B cell (primary cell): ENCODE measurements around the gene TM4SF5. TPM values are rescaled to one million over a fixed set of nuclear protein-coding genes. Genes with fewer than 3 reads are reported as not detected.

Experiments
- ATAC-seq: fragments of 200-7000 bp; cut with Tn5 transposase; one replicate; pipeline ENCODE4 v1.10.0; 2021; ENCODE audit warnings: low read depth, mild to moderate bottlenecking, moderate number of reproducible peaks, moderate library complexity
- CTCF ChIA-PET: fragments of 350-600 bp; sonication (Branson Sonifier 250); formaldehyde crosslinking; loops from one replicate; lab custom pipeline; 2021; ENCODE audit warnings: antibody characterized with exemption, inconsistent platforms; lab: Charles Lee
- POLR2A ChIA-PET: fragments of 350-600 bp; sonication (Branson Sonifier 250); formaldehyde crosslinking; loops from one replicate; lab custom pipeline; 2021; ENCODE audit warnings: antibody characterized with exemption; lab: Charles Lee
- DNase-seq: peaks from one replicate; pipeline ENCODE4 v3.0.0; 2013
- H2AFZ ChIP-seq: 2 replicates; pipeline ENCODE4 v1.6.1; 2012; ENCODE audit warnings: mild to moderate bottlenecking, low read depth, low read length; ENCODE audit not compliant: insufficient read depth, poor library complexity, severe bottlenecking
- H3K27ac ChIP-seq, 2 donors: 1 replicate in 1 of 2; 2 replicates in 1 of 2; pipeline ENCODE4 v1.5.1; 2012 to 2013; ENCODE audit warnings: low read length in 2 of 2, mild to moderate bottlenecking in 2 of 2, moderate library complexity in 1 of 2
- H3K27me3 ChIP-seq, 4 experiments: fragments of 200-600 bp in 1 of 4; sonication (generic) in 1 of 4; replicated peaks in 1 of 4; 1 replicate in 2 of 4; 2 replicates in 2 of 4; pipeline versions ENCODE4 v1.6.1 to v1.7.0; 2013 to 2016; ENCODE audit warnings: low read length in 3 of 4, mild to moderate bottlenecking in 2 of 4, mixed read lengths in 1 of 4, moderate library complexity in 1 of 4; ENCODE audit not compliant: insufficient read depth in 4 of 4, control insufficient read depth in 3 of 4; ENCODE audit errors: control extremely low read depth in 1 of 4
- H3K36me3 ChIP-seq, 2 experiments: replicated peaks in 1 of 2; 1 replicate in 1 of 2; 2 replicates in 1 of 2; pipeline versions ENCODE4 v1.6.1 to v1.7.1; 2013; ENCODE audit warnings: low read length in 1 of 2; ENCODE audit not compliant: insufficient read depth in 2 of 2, control insufficient read depth in 1 of 2; ENCODE audit errors: control extremely low read depth in 1 of 2, extremely low read depth in 1 of 2
- H3K4me1 ChIP-seq, 2 donors: fragments of 200-600 bp in 1 of 2; sonication (generic) in 1 of 2; 1 replicate in 1 of 2; 2 replicates in 1 of 2; pipeline versions ENCODE4 v1.5.1 to v1.6.1; 2013 to 2017; ENCODE audit warnings: low read length in 2 of 2; ENCODE audit not compliant: control insufficient read depth in 2 of 2, insufficient read depth in 2 of 2
- H3K4me2 ChIP-seq: replicated peaks from 2 replicates; pipeline ENCODE3; 2012; ENCODE audit warnings: mild to moderate bottlenecking, low read depth, low read length; ENCODE audit not compliant: poor library complexity, severe bottlenecking
- H3K4me3 ChIP-seq, 5 experiments: fragments of 200-600 bp in 1 of 5; sonication (generic) in 1 of 5; 1 replicate in 3 of 5; 2 replicates in 2 of 5; pipeline versions ENCODE4 v1.5.1 to v1.7.0; 2011 to 2016; ENCODE audit warnings: low read length in 4 of 5, mild to moderate bottlenecking in 4 of 5, low read depth in 2 of 5, control low read depth in 1 of 5, moderate library complexity in 1 of 5; ENCODE audit not compliant: insufficient read depth in 1 of 5; ENCODE audit errors: control extremely low read depth in 1 of 5, extremely low read depth in 1 of 5
- H3K79me2 ChIP-seq: fragments of 200-600 bp; sonication (generic); one replicate; pipeline ENCODE4 v1.6.0; 2016; ENCODE audit warnings: low read length; ENCODE audit not compliant: control insufficient read depth, insufficient read depth
- H3K9ac ChIP-seq: fragments of 200-600 bp; sonication (generic); 2 replicates; pipeline ENCODE4 v1.6.1; 2017; ENCODE audit warnings: mild to moderate bottlenecking, low read length, moderate library complexity
- H3K9me3 ChIP-seq, 3 donors: one replicate each; pipeline versions ENCODE4 v1.6.1 to v1.7.1; 2013; ENCODE audit warnings: low read length in 2 of 3; ENCODE audit not compliant: control insufficient read depth in 2 of 3, insufficient read depth in 1 of 3; ENCODE audit errors: control extremely low read depth in 1 of 3
- H4K20me1 ChIP-seq: 2 replicates; pipeline ENCODE4 v1.6.0; 2012; ENCODE audit warnings: mild to moderate bottlenecking, low read length; ENCODE audit not compliant: insufficient read depth, control insufficient read depth, poor library complexity, severe bottlenecking
- H3K27ac Mint-ChIP-seq: one replicate; pipeline ENCODE4 v1.8.0; 2021; ENCODE audit warnings: mixed read lengths
- H3K27me3 Mint-ChIP-seq: one replicate; pipeline ENCODE4 v1.8.0; 2021; ENCODE audit warnings: mixed read lengths
- H3K4me1 Mint-ChIP-seq: one replicate; pipeline ENCODE4 v1.8.0; 2021; ENCODE audit warnings: mixed read lengths
- H3K4me3 Mint-ChIP-seq: one replicate; pipeline ENCODE4 v1.8.0; 2021; ENCODE audit warnings: mixed read lengths
- H3K9me3 Mint-ChIP-seq: one replicate; pipeline ENCODE4 v1.8.0; 2022; ENCODE audit warnings: mixed read lengths; ENCODE audit not compliant: insufficient read depth
- EZH2 ChIP-seq: IDR thresholded peaks from 2 replicates; pipeline ENCODE4 v1.6.1; 2012; ENCODE audit warnings: borderline replicate concordance, low read depth, mild to moderate bottlenecking, moderate library complexity, low read length; ENCODE audit not compliant: insufficient read depth, poor library complexity, severe bottlenecking
- WGBS: methylation state at CpG from one replicate; pipeline ENCODE4 v1.1.5; 2013; ENCODE audit warnings: missing lambda C conversion rate; ENCODE audit not compliant: insufficient coverage; 5-methylcytosine and 5-hydroxymethylcytosine counted together
- intact Hi-C: fragments of 100-400 bp; cut with micrococcal nuclease; formaldehyde crosslinking; loops from one replicate; pipeline ENCODE4 v1.10.0; 2022
- polyA plus RNA-seq: library from polyadenylated mRNA; depleted of rRNA; stranded (reverse); fragments of >200 nt; gene quantifications from 2 replicates; pipeline ENCODE4 v1.2.3, GENCODE V29; 2012
- total RNA-seq, 2 donors: library from RNA; stranded (reverse); fragments of 120-200 nt in 1 of 2; gene quantifications; 1 replicate in 1 of 2; 2 replicates in 1 of 2; pipeline versions ENCODE4 v1.2.3 to v1.2.4, GENCODE V29; 2013 to 2022
- TF ChIP-seq, protein P1 (sequence below): fragments of 200-600 bp; IDR thresholded peaks from one replicate; pipeline ENCODE4 v1.8.0; 2022; ENCODE audit warnings: antibody characterized with exemption, mild to moderate bottlenecking

Gene TM4SF5
- total and polyA plus RNA-seq, 2 donors (not counting 1 experiment from before 2014, with no cell fraction given), result not detected

DNA sequence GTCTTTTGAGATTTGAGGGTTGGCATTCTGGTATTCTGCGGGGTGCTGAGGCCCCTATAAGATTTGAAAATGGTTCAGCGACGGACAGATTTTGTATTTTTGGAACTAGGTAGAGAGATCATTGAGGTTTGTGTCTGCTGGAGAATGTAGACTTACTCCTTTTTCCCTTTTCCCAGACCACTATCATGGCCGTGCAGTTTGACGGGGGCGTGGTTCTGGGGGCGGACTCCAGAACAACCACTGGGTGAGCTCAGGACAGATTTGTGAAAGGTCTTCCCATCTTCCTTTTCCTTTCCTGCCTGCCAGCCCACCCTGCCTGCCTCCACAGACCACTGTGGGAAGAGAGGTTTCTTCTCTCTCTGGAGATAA is 24.9 kb downstream of the TM4SF5 start:
- no peaks in the 10 kb centered on the region for H3K9me3 Mint-ChIP-seq
- Histone ChIP-seq H3K9ac (peak overlapping the region; percentile 89), H3K27ac (peak overlapping the region in 1 of 2 donors; percentile 68), H3K4me3 (peak overlapping the region; percentile 65 to 96 (median 86)), H2AFZ (peak overlapping the region; percentile 92), H4K20me1 (no peaks in the 10 kb centered on the region), H3K9me3 (no peaks in the 10 kb centered on the region), H3K79me2 (peaks cover 6% of the 10 kb centered on the region), H3K27me3 (no peaks in the 10 kb centered on the region), H3K4me1 (peaks cover 7 to 16% of the 10 kb centered on the region in 2 donors), H3K4me2 (peak overlapping the region; percentile 90), H3K36me3 (peaks cover 0 to 22% of the 10 kb centered on the region in 2 experiments)
- H3K27ac Mint-ChIP-seq, result peak overlapping the region; percentile 97
- peak overlapping the region; percentile 100 for H3K4me3 Mint-ChIP-seq
- ATAC-seq (no peak), DNase-seq (no peak)
- CTCF ChIA-PET, result interaction anchor here (0.9 to 1.2 kb wide), 2 partner anchors 65 to 86 kb away, joined by 3 to 4 read pairs; partner anchors contain the start of genes ARRB2 and MED11
- POLR2A ChIA-PET, result interaction anchor here (1.0 kb wide), 1 partner anchor 11 kb away, joined by 8 read pairs; the partner anchor contains the start of gene PLD2
- intact Hi-C loops, result loop anchor here (1.0 to 10.0 kb wide), 4 partner anchors 11 to 232 kb away; partner anchors contain the start of genes GGT6, MED11, MINK1 and PLD2
- TF ChIP-seq, protein P1, sequence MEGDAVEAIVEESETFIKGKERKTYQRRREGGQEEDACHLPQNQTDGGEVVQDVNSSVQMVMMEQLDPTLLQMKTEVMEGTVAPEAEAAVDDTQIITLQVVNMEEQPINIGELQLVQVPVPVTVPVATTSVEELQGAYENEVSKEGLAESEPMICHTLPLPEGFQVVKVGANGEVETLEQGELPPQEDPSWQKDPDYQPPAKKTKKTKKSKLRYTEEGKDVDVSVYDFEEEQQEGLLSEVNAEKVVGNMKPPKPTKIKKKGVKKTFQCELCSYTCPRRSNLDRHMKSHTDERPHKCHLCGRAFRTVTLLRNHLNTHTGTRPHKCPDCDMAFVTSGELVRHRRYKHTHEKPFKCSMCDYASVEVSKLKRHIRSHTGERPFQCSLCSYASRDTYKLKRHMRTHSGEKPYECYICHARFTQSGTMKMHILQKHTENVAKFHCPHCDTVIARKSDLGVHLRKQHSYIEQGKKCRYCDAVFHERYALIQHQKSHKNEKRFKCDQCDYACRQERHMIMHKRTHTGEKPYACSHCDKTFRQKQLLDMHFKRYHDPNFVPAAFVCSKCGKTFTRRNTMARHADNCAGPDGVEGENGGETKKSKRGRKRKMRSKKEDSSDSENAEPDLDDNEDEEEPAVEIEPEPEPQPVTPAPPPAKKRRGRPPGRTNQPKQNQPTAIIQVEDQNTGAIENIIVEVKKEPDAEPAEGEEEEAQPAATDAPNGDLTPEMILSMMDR, result no peak
- H3K27me3 Mint-ChIP-seq, result no peaks in the 10 kb centered on the region
- H3K4me1 Mint-ChIP-seq, result peaks cover 11% of the 10 kb centered on the region
- 0% methylated on average over 5 of the region's 7 CpGs for WGBS

DNA sequence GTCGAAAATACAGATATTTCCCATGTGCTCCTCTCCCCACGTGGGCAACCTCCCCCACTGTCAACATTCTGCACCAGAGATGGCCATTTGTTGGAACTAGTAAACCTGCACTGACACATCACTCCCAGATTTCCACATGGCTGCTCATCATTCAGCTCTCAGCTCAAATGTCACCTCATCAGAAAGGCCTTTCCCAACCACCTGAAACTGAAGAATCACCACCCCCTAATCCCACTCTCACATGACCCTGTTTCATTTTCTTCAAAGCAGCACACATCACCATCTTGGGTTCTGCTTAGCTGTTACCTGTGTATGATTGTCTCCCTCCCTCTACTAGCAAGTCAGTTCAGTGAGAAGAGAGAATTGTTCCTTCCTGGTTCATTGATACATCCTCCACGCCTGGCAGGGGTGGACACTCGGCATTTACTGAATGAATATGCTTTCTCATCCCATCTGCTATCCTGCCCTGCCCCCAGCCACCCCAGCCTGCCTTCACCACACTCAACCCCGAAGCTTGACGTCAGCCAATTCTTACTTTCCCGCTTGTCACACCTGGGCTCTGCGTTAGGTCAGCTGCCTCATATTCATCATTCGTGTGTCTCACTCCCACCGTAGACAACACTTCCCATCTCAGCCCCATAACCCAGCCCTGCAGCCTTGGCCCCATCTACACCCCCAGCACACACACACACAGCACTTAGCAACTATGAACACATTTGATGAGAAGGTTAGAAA is 28.9 kb downstream of the TM4SF5 start:
- Histone ChIP-seq H2AFZ (no peak overlapping the region), H3K4me3 (no peak overlapping the region), H3K79me2 (peaks cover 6% of the 10 kb centered on the region), H3K27ac (no peak overlapping the region), H3K4me1 (peaks cover 7 to 14% of the 10 kb centered on the region in 2 donors), H3K9ac (no peak overlapping the region), H3K9me3 (no peaks in the 10 kb centered on the region), H3K36me3 (peaks cover 0 to 22% of the 10 kb centered on the region in 2 experiments), H3K27me3 (no peaks in the 10 kb centered on the region), H3K4me2 (no peak overlapping the region), H4K20me1 (no peaks in the 10 kb centered on the region)
- ChIA-PET CTCF (interaction anchor here (1.2 to 1.4 kb wide), 2 partner anchors 11 to 175 kb away, joined by 4 read pairs; no protein-coding TSS in a partner anchor), POLR2A (no interaction called here)
- intact Hi-C loops, result no loop called here
- no peak for TF ChIP-seq EZH2
- TF ChIP-seq, protein P1, result no peak
- no peaks in the 10 kb centered on the region for H3K9me3 Mint-ChIP-seq
- WGBS, result 76% methylated on average over 9 of the region's 10 CpGs
- peak overlapping the region; percentile 10 for H3K27ac Mint-ChIP-seq
- DNase-seq (no peak), ATAC-seq (no peak)
- H3K4me3 Mint-ChIP-seq, result no peak overlapping the region
- H3K4me1 Mint-ChIP-seq, result peaks cover 11% of the 10 kb centered on the region
- no peaks in the 10 kb centered on the region for H3K27me3 Mint-ChIP-seq
